ENCODE results near the gene CEP104. TPM values are rescaled to one million over a fixed set of nuclear protein-coding genes. Genes with fewer than 3 reads are reported as not detected.

Gene CEP104
- total and polyA plus RNA-seq, 10 of the 15 experiments (the other 5 are each of a cell fraction or from before 2014, with no cell fraction given): 7.2 to 34.8 (median 19.3) TPM

GRCh38 chr1:3836421-3836820 is 20.6 kb downstream of the CEP104 start:
- ATAC-seq: no peak
- Histone ChIP-seq H3K4me1 (ENCODE audit: control insufficient read depth, insufficient read depth, low read length) (no peaks in the 10 kb centered on the region), H3K36me3 (ENCODE audit: control insufficient read depth in 2 of 2, insufficient read depth in 2 of 2, low read length in 1 of 2) (peaks cover 0 to 15% of the 10 kb centered on the region in 2 experiments; a peak in 3 of 4 replicates), H3K4me3 (no peak overlapping the region), H2AFZ (ENCODE audit: control insufficient read depth, low read depth, low read length) (no peak overlapping the region), H4K20me1 (ENCODE audit: control insufficient read depth, insufficient read depth) (no peaks in the 10 kb centered on the region), H3K27ac (ENCODE audit: control insufficient read depth, insufficient read depth) (no peak overlapping the region), H3K9ac (ENCODE audit: control insufficient read depth, insufficient read depth, low read length) (no peak overlapping the region), H3K4me2 (ENCODE audit: control insufficient read depth, insufficient read depth) (no peak overlapping the region), H3K9me3 (replicated peaks; ENCODE audit: control insufficient read depth, insufficient read depth, low read length) (peaks cover 9% of the 10 kb centered on the region; the same call in 2 of the 3 replicates), H3K27me3 (replicated peaks in 1 of 2; ENCODE audit: control insufficient read depth in 2 of 2, insufficient read depth in 2 of 2, low read length in 1 of 2) (no peaks in the 10 kb centered on the region), H3K79me2 (ENCODE audit: control insufficient read depth, insufficient read depth, low read length) (no peaks in the 10 kb centered on the region)
- intact Hi-C loops (cut with micrococcal nuclease; ENCODE audit: unreplicated experiment) (no loop called here), in situ Hi-C loops (cut with MboI) (no loop called here)
- no TSS peak for BruUV-seq (replicated peaks)
- RAD21 ChIA-PET (ENCODE audit: unreplicated experiment): no interaction called here
- WGBS (ENCODE audit: insufficient coverage, insufficient replicate concordance, low lambda C conversion rate, missing lambda C conversion rate): over 99% methylated on average over 8 of the region's 11 CpGs
- CTCF ChIA-PET: no interaction called here
- DNase-seq (ENCODE audit: low read depth, low spot score): no peak
- FAIRE-seq: no peak
- SMC1A ChIA-PET (ENCODE audit: uncharacterized antibody, unreplicated experiment): no interaction called here
- POLR2A ChIA-PET: no interaction called here
- TF ChIP-seq GABPA (IDR thresholded peaks at IDR 0.05; ENCODE audit: low read depth): no peak
- TF ChIP-seq ESRRA (IDR thresholded peaks at IDR 0.05; ENCODE audit: low read length): no peak
- TF ChIP-seq IRF5 (IDR thresholded peaks at IDR 0.05; ENCODE audit: borderline replicate concordance): no peak
- no peak for TF ChIP-seq SIN3A (IDR thresholded peaks at IDR 0.05; ENCODE audit: low read depth, low read length)
- no peak for TF ChIP-seq MEF2B (IDR thresholded peaks at IDR 0.05; ENCODE audit: partially characterized antibody, poor library complexity, severe bottlenecking)
- TF ChIP-seq NBN (IDR thresholded peaks at IDR 0.05): no peak
- TF ChIP-seq KDM1A (IDR thresholded peaks at IDR 0.05; ENCODE audit: borderline replicate concordance): no peak
- no peak for TF ChIP-seq LARP7 (IDR thresholded peaks at IDR 0.05)

DNA sequence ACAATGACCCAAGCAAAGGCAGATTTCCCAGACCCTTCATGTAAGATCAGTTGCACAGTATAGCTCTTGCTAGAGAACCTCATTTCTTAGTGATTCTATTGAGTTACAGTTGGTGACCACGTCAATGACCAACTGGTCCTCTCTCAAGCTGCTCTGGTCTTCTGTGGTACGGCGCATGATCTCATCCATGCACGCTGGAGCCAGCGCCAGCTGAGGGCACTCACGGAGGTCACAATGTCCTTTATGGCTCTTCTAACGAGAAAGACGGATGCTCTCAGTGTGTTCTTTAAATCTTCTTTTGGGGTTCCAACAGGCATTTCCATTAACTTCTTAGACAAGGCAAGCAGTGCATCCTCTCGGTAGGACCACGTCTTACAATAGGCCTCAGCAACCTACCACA is 22.3 kb downstream of the CEP104 start:
- no peak for DNase-seq (ENCODE audit: low read depth, low spot score)
- no peak overlapping the region for H3K4me3 ChIP-seq
- POLR2A ChIA-PET: no interaction called here
- SMC1A ChIA-PET (ENCODE audit: uncharacterized antibody, unreplicated experiment): no interaction called here
- H3K27ac ChIP-seq (ENCODE audit: control insufficient read depth, insufficient read depth): no peak overlapping the region
- no peak overlapping the region for H3K4me2 ChIP-seq (ENCODE audit: control insufficient read depth, insufficient read depth)
- ATAC-seq: no peak
- BruUV-seq (replicated peaks): no TSS peak
- RAD21 ChIA-PET (ENCODE audit: unreplicated experiment): no interaction called here
- no peak for FAIRE-seq
- intact Hi-C loops (cut with micrococcal nuclease; ENCODE audit: unreplicated experiment): no loop called here
- H3K27me3 ChIP-seq (replicated peaks in 1 of 2; ENCODE audit: control insufficient read depth in 2 of 2, insufficient read depth in 2 of 2, low read length in 1 of 2): no peaks in the 10 kb centered on the region
- TF ChIP-seq, protein P1, sequence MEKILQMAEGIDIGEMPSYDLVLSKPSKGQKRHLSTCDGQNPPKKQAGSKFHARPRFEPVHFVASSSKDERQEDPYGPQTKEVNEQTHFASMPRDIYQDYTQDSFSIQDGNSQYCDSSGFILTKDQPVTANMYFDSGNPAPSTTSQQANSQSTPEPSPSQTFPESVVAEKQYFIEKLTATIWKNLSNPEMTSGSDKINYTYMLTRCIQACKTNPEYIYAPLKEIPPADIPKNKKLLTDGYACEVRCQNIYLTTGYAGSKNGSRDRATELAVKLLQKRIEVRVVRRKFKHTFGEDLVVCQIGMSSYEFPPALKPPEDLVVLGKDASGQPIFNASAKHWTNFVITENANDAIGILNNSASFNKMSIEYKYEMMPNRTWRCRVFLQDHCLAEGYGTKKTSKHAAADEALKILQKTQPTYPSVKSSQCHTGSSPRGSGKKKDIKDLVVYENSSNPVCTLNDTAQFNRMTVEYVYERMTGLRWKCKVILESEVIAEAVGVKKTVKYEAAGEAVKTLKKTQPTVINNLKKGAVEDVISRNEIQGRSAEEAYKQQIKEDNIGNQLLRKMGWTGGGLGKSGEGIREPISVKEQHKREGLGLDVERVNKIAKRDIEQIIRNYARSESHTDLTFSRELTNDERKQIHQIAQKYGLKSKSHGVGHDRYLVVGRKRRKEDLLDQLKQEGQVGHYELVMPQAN (conservative IDR thresholded peaks at IDR 0.05): no peak
- TF ChIP-seq NRF1 (conservative IDR thresholded peaks at IDR 0.05; ENCODE audit: low read depth, low read length) (no peak), LARP7 (IDR thresholded peaks at IDR 0.05) (no peak), SREBF1 (IDR thresholded peaks at IDR 0.05; ENCODE audit: low read length) (no peak), NBN (IDR thresholded peaks at IDR 0.05) (no peak)
- CTCF ChIA-PET: no interaction called here
- no peaks in the 10 kb centered on the region for H4K20me1 ChIP-seq (ENCODE audit: control insufficient read depth, insufficient read depth)
- H2AFZ ChIP-seq (ENCODE audit: control insufficient read depth, low read depth, low read length): no peak overlapping the region
- in situ Hi-C loops (cut with MboI): no loop called here
- H3K36me3 ChIP-seq (ENCODE audit: control insufficient read depth in 2 of 2, insufficient read depth in 2 of 2, low read length in 1 of 2): peaks cover 0 to 11% of the 10 kb centered on the region in 2 experiments; a peak in 3 of 4 replicates
- H3K9ac ChIP-seq (ENCODE audit: control insufficient read depth, insufficient read depth, low read length): no peak overlapping the region
- H3K79me2 ChIP-seq (ENCODE audit: control insufficient read depth, insufficient read depth, low read length): no peaks in the 10 kb centered on the region
- peaks cover 9% of the 10 kb centered on the region; the same call in 2 of the 3 replicates for H3K9me3 ChIP-seq (replicated peaks; ENCODE audit: control insufficient read depth, insufficient read depth, low read length)
- H3K4me1 ChIP-seq (ENCODE audit: control insufficient read depth, insufficient read depth, low read length): no peaks in the 10 kb centered on the region
- 96% methylated on average over 10 of the region's 10 CpGs for WGBS (ENCODE audit: insufficient coverage, insufficient replicate concordance, low lambda C conversion rate, missing lambda C conversion rate)
